GM19035 (cell line): Measurements from ENCODE around the gene KCNIP4.
"Not testable (repeated sequence)": the region's sequence is repeated elsewhere in the genome, so short reads cannot be mapped to it uniquely, and the experiment has no call there.

Experiments used
- ATAC-seq: cut with Tn5 transposase; IDR thresholded peaks from one replicate; pipeline ENCODE4 v1.9.1; 2021; ENCODE audit not compliant: unreplicated experiment

Gene KCNIP4

DNA sequence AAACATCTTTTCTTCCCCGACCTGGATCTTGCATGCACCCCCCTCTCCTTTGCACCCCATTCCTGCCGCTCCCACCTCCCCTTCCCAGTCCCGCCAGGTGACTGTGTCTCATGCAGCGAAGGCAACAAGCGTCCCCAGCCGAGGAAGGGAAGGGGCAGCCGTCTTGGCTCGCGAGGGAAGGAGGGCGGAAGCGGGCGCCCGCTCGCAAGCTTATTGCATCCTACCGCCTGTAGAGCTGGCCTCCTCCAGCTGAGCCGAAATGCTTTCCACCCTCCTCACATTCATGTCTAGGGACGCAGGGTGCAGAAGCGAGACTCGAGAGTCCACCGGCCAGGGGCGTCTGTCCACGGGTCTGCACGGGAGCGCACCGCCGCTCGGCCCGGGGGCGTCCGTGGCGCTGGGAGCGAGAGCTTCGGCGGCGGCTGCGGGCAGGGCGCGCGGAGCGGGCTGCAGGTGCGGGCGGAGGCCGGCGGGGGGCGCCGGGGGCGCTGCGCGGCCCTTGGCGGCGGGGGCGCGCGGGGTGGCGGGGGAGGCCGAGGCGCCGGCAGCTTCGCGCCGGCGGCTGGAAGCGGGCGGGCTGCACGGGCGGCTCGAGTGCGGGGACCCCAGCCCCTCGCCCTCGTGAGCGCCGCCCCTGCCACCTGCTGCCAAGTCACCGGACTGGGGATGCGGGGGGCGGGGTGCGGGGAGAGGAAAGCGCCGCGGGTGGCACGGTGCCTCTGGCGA, at the start of gene KCNIP4:
Gene KCNIP4 (minus strand): TSS at position 426 of the 726 bp plus-strand sequence.
- ATAC-seq, result no peak

DNA sequence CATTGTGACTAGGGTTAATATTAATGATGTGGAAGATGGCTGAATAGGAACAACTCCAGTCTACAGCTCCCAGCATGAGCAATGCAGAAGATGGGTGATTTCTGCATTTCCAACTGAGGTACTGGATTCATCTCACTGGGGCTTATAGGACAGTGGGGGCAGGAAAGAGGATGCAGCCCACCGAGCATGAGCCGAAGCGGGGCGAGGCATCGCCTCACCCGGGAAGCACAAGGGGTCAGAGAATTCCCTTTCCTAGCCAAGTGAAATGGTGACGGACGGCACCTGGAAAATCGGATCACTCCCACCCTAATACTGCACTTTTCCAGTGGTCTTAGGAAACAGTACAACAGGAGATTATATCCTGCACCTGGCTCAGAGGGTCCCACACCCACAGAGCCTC, 48.0 kb upstream of the KCNIP4 start:
- ATAC-seq, result not testable (repeated sequence)

DNA sequence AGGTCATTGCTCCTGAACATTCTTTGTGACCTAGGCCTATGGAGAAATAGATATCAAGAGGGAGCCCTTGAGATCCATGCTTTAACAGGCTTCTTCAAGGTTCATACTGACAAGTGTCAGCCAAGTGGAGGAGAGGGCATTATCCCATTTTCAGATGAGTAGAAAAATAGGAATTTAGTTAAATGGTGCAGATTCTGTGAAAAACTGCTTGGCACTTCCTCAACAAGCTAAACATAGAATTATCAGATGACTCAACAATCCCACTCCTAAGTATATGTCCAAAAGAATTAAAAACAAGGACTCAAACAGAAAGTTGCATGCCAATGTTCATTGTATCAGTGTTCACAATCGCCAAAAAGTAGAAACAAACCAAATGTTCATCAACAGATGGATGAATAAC, 43.8 kb upstream of the KCNIP4 start:
- no peak for ATAC-seq

DNA sequence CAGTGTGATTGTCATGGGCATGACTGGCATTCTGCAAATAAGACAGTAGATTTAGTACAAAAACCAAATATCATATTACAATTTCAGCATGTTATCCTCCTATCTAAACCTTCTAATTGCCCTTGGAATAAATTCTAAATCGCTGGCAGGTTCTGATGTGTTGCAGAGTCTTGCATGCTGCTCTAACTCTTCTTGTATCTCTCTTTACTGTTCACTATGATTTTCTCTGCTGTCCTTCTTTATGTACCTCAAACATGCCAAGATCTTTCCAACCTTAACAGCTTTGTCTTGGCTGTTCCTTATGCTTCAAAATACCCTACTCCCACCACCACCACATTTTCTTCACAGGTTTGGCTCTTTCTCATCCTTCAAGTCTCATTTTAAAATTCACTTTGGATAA, 43.0 kb upstream of the KCNIP4 start:
- ATAC-seq, result no peak

DNA sequence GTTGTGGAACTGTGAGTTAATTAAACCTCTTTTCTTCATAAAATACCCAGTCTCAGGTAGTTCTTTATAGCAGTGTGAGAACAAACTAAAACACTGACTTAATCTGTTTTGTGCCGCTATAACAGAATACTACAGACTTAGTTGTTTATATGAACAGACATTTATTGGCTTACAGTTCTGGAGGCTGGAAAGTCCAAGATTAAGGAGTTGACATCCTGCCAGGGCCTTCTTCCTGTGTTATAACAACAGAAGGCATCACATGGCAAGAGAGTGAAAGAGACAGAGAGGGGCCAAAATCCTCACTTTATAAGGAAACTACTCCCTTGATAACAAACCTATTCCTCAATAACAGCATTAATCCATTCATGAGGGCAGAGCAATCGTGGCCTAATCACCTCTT, 42.5 kb upstream of the KCNIP4 start:
- no peak for ATAC-seq

DNA sequence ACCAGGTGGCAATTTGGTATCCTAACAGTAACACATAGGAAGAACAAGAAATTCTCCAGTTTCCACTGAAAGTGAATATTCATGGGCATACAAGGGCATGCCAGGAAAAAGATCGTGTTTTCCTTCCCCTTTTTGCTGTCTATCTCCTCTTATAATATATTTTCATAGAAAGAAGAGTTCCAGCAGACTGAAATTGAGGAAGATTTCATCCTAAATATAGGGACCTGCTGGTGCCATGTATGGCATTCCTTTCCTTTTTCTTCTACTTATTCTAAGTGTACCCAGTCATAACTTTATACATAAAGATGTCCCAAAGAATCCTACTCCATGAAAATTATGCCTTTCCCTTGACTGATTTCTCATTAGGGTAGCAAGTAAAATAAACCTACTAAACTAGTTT, 40.8 kb upstream of the KCNIP4 start:
- no peak for ATAC-seq

DNA sequence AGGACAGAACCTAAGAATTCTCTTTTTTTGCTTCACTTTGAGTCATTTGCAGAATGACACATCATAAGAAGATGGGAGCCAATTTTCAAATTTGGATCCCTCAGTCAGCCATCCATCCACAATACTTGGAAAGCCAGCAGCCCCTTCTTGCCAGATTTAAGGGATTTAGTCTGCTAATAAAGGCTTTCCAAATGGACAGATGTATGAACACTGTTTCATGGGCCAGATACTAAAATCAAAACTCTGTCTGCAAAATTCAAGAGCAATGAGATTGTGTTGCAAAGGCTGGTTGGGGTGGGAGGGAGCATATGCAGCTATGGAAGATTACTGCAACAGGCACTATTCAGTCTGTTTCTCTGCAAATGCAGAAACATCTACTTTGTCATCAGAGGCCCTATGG, 37.7 kb upstream of the KCNIP4 start:
- ATAC-seq, result no peak

DNA sequence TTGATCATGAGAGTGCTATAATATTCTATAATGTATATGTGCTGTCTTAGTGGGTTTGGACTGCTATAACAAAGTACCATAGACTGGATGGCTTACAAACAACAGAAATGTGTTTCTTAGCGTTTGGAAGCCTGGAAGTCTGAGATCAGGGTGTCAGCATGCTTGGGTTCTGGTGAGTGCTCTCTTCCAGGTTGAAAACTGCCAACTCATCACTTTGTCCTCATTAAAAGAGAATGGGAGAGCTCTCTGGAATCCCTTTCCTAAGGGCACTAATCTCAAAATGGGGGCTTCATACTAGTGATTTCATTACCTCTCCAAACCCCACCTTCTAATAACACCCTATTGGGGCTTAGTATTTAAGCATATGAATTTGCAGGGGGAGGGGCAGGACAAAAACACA, 33.5 kb upstream of the KCNIP4 start:
- ATAC-seq, result no peak

DNA sequence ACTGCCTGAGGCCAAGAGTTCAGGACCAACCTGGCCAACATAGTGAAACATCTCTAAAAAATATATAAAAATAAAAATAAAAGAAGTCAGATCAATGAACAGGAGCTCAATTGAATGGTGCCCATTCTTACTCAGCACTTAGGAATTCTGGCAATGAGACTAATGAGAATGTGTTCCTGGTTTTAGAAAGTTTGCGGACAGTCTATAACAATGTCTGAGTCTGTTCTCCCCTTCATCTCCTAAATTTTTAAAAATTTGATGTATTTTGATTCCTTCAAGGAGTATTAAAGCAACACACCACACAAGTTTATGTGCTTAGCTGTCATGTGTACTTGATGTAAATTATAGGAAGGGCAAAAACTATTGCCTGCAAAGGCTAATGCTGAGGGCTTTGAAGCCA, 30.6 kb upstream of the KCNIP4 start:
- ATAC-seq, result no peak

DNA sequence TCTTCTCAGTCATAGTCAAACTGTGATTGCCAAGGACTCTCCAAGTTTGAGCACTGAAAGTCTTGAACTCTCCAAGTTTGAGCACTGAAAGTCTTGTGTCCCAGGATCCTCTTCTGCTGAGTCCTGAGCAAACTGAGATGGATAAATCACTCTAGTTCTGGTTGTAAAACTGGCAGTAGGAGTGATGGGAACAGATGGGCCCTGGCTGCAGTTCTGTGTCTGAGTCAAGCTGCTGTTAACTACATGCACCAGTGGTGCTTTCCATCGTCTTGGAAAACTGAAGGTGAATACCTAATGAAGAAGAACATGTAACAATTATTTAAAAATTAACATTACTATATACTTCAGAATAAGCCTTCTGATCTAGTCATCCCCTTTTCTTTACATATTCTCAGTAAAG, 27.6 kb upstream of the KCNIP4 start:
- no peak for ATAC-seq

DNA sequence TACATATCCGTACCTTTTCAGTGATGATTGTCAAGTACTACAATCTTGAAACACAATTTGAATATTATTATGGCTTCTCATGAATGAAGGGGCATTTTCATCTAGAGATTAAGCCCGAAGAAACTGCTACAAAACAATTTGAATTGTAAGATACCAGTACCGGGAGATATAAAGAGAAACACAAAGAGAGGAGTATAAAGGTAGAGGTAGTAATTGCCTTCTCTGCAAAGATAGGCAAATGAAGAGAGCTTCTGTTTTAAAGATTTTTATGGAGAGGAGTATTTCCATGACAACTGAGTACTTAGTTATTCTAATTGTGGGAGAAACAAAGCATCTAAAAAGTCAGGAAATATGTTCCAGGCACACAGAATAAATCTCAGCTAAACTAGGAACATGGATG, 25.3 kb upstream of the KCNIP4 start:
- no peak for ATAC-seq

DNA sequence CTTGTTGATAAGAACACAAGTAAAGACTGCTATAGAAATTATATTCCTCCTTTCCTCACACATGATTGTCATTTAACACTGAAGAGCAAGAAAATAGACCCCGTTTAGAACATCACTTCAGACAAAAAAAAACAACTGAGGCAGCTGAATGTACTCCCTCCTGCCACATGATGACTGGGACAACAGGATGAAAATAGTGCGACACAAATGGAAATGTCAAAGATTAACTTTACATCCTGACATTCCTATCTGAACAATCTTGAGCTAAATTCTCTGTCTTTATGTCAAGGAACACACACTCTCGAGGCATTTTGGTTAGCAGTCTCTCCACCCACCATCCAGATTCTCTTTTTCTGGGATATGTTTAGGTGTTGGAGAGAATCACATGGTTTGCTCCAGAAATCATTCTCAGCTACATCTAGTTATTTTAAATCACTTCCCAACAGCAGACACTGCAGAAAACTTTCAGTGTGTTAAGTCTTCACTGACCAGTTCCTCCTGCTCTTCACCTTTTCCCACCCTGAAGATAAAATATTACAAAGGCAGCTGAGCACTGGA, 16.3 kb upstream of the KCNIP4 start:
- ATAC-seq, result no peak

DNA sequence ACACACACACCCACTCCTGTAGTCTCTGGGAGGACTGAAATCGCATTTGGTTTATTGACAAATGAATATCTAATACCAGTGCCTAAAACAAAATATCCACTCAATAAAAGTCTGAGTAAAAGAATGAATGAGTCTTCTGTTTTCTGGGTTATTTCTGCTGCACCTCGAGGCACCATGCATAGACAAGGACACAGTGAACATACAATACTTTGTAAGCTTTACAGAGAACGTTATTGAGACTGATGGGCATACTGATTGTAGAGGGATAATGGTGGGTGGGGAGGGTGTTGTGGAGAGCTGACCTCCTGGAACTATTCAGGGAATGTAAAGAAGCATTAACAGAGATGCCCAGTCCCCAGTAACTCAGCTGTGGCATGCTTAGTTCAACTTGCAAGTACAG, 14.1 kb upstream of the KCNIP4 start:
- ATAC-seq, result no peak

DNA sequence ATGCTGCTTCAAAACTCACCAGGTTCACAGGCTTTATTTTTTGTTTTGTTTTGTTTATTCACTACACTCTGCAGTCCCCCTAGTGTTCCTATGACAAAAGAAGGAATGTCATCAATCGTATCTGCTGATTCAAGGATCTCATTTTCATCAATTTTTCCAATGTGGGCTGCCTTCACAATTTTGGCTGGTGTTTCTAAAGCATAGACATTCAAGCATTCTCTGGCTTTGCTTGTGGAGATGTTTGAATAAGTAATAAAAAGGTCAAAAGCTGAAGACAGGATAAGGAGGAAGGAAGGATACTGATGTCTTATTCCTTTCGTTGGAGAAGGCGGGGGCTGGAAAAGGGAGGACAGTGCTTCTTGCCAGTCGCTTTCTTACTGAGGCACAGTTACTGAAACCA, 12.2 kb upstream of the KCNIP4 start:
- ATAC-seq, result no peak

DNA sequence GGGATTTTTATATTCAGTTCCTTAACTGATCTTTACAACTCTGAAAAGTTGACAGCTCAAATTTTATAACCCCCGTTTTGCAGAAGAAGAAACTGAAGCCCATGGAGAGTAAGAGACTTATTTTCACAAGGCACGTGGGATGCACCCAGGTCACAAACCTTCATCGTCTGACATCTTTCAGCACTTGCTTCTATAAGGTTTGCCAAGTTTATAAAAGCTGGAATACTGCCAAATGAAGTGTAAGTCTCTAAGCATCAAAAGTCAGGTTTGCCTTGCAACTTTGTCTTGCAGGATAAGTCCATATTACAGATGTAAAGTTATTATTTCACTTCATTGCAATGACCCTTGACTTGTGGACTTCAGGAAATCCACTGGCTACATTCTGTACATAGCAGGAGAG, 6.3 kb upstream of the KCNIP4 start:
- ATAC-seq, result no peak

DNA sequence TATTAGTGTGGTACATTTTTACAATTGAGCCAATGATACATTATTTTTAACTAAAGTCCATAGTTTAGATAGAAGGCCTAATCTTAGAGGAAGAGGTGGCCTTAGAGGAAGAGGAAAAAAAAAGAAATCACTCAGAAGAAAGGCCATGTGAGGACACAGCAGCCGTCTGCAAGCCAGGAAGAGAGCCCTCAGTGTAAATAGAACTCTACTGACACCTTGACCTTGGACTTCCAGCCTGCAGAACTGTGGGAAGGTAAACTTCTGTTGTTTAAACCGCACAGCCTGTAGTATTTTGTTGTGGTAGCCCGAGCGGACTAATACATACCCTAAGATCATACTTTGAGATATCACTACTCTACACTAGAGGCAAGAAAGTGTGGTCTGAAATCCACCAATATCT, 5.1 kb upstream of the KCNIP4 start:
- no peak for ATAC-seq

DNA sequence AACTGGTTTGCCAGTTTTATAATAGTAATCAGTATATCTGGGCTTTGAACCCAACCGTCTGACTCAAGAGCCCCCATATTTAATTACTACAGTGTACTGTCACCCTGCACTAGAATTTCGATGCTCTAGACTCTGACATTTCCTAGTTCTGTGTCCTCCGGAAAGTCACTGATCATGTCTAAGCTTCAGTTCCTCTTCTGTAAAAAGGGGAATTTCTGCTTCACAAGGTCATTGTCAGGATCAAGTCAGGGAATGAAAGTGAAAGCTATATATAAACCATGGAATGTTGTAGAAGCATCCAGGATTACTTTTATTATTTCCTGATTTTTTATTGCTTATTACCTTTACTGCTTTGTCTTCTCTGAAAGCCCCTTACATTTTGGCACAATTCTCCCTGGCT, 4.0 kb upstream of the KCNIP4 start:
- ATAC-seq, result no peak

DNA sequence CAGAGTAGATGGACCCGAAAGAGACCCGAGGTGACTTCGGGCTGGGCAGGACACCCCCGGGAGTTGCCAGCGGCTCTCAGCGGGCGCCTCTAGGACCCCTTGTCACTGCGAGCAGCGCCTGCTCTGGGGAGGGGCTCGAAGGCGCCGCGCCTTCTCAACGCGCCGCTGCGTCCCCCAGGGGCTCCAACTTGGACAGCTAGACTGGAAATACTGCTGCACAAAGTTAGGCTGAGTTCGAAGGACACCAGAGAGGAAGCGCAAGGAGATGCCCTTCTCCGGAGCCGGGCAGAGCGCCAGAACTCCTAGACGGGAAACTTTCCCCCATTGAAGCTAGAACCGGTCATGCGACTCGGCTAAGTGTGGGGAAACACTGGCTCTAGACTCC, 493 bp upstream of the KCNIP4 start:
- no peak for ATAC-seq

DNA sequence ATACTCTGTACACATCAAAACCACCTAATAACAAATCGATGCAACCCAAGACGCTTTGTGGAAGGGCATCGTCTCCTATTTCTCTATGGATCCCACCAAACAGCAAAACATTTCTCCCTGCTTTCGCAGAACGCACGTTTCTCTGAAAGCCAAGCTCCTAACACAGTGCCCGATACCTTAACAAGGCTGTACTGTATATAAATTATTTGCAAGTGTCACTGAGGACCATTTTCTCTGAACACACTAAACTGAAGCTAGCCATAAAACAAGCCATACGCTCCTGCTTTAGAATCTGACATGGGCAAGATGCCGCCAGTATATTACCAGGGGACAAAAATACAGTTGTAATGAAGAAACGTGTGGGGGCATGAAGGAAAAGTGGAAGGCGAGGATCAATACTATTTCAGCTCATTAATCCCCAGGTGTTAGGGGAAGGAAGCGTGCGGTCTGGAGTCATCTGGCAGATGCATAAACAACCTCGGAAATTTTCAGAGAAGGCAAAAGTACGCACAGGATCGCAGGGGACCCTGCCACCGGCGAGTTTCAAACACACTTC, 703 bp downstream of the KCNIP4 start:
- no peak for ATAC-seq

DNA sequence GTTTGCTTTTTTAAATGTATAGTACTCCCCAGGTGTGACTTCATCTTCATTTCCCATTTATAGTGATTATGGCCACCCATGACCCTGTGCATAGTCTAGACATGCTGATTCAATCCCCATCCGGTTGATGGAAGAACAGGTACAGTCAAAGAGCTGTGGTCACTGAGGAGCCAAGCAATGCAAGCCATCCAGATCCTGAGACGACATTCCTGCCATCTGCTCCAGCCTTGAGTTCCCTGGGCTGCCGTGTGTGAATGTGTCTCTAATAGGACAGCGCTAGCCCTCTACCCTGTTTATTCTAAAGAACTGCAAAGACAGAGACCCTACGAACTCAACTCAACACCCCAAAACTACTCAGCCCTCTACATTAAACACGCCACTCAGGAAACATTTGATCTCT, 1.7 kb downstream of the KCNIP4 start:
- no peak for ATAC-seq

DNA sequence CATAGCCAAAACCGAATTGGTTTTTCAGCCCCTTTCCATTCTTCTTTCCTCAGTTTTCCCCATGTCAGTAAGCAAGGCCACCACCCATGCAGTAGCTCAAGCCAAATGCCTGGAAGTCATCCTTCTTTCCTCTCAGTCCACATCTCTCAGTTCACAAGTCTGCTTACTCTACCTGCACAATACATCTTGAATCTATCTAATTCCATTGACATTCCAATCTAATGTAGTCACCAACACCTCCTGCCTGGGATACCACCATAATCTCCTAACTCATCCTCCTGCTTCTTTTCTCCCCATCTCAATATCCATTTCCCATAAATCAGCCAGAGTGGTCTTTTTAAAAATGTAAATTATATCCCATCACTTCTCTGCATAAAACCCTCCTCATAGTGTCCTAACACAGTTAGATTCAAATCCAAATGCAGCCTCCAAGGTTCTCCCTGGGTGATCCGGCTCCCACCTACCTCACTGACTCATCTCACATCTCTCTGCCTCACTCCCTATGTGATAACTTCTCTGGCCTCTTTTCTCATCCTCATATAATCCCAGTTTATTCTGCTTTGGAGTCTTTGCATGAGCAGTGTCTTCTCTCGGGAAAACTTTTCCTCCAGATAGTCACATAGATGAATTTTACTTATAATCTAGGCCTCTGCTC, 26.9 kb downstream of the KCNIP4 start:
- ATAC-seq, result no peak

DNA sequence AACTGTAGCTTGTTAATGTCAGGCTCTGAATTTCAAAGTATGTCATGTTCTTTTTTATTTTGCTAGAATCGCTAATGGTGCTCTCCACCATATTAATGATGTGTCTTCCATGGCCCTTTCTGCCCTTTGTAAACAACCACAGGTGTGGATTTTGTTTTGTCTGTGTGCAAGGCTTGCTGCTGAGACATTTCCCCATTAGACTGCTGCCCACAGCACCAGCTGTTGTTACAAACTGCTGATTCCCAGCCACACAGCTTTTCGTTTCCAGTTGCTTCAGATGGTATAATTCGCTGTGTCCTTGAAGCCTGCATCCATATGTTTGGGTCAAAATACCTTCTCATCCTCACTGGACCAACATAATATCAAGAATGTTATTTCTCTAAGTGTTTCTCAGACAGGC, 32.8 kb downstream of the KCNIP4 start:
- ATAC-seq, result no peak
